Measurements from ENCODE around the gene HECTD1.
"Not testable (repeated sequence)": the region's sequence is repeated elsewhere in the genome, so short reads cannot be mapped to it uniquely, and the experiment has no call there.

DNA sequence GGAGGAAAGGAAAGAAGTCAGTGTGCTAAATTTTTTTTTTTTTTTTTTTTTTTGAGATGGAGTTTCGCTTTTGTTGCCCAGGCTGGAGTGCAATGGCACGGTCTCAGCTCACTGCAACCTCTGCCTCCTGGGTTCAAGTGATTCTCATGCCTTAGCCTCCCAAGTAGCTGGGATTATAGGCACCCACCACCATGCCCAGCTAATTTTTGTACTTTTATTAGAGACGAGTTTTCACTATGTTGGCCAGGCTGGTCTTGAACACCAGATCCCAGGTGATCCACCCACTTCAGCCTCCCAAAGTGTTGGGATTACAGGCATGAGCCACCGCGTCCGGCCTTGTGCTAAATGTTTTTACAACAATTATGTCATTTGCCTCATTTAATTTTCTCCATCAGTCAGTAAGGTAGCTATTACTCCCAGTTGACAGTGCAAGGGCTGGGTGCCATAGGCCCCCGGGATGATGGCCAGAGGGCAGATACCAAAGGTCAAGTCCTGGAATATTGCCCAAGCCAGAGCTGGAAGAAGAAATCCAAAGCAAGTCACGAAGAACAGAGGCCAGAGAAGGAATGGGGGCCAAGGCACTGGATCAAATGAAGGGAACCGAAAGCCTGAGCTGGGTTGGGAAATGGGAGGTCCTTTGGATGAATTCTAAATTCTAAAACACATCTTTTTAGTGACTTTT, 154.5 kb downstream of the HECTD1 start:
- TF ChIP-seq CTCF (conservative IDR thresholded peaks at IDR 0.05; ENCODE audit: low read depth, low read length); EZH2 (IDR thresholded peaks at IDR 0.05; ENCODE audit: borderline replicate concordance, low read depth, low read length, poor library complexity, severe bottlenecking): not testable (repeated sequence)
